Endothelial cell of umbilical vein (primary cell): ENCODE measurements around the gene PSKH1. TPM values are rescaled to one million over a fixed set of nuclear protein-coding genes. Genes with fewer than 3 reads are reported as not detected.

Experiments used
- BruUV-seq: library from RNA; stranded (reverse); fragments of 400-500 nt; replicated peaks from 2 replicates; lab custom pipeline; 2021; lab: Mats Ljungman, UMichigan
- CTCF ChIA-PET: fragments of 300-600, 350-600 bp; sonication (Branson Sonifier 250); formaldehyde crosslinking; loops from one replicate; lab custom pipeline; 2021; ENCODE audit warnings: antibody characterized with exemption, inconsistent platforms; lab: Charles Lee
- POLR2A ChIA-PET: fragments of 300-600, 350-600 bp; sonication (Branson Sonifier 250); formaldehyde crosslinking; loops from one replicate; lab custom pipeline; 2021; ENCODE audit warnings: antibody characterized with exemption, inconsistent platforms; lab: Charles Lee
- DNase-seq: peaks from one replicate; pipeline ENCODE4 v3.0.0-alpha.2; 2011; ENCODE audit warnings: low read depth, low spot score
- FAIRE-seq: peaks from 2 replicates; lab custom pipeline; 2011; peaks lifted over from hg19 to GRCh38; lab: Jason Lieb, UNC
- H2AFZ ChIP-seq: 2 replicates; pipeline ENCODE4 v1.6.0; 2012; ENCODE audit warnings: low read depth, low read length, control low read depth, inconsistent platforms
- H3K27ac ChIP-seq: 2 replicates; pipeline ENCODE4 v1.5.1; 2011; ENCODE audit warnings: low read depth, mild to moderate bottlenecking, control low read depth, low read length, moderate library complexity; ENCODE audit not compliant: insufficient read depth
- H3K27me3 ChIP-seq, 2 experiments: 2 replicates each; pipeline versions ENCODE4 v1.6.0 to v1.6.1; 2011; ENCODE audit warnings: low read length in 2 of 2, mixed read lengths in 1 of 2; ENCODE audit not compliant: control insufficient read depth in 2 of 2, insufficient read depth in 2 of 2
- H3K36me3 ChIP-seq, 2 experiments: 2 replicates in 1 of 2; 3 replicates in 1 of 2; pipeline ENCODE4 v1.5.1; 2011; ENCODE audit warnings: low read length in 2 of 2, mild to moderate bottlenecking in 1 of 2, moderate library complexity in 1 of 2; ENCODE audit not compliant: control insufficient read depth in 2 of 2, insufficient read depth in 2 of 2; ENCODE audit errors: extremely low read depth in 1 of 2
- H3K4me1 ChIP-seq: 3 replicates; pipeline ENCODE4 v1.5.1; 2011; ENCODE audit warnings: mild to moderate bottlenecking, low read length; ENCODE audit not compliant: control insufficient read depth, insufficient read depth; ENCODE audit errors: extremely low read depth
- H3K4me2 ChIP-seq: 2 replicates; pipeline ENCODE4 v1.6.1; 2011; ENCODE audit warnings: low read length, control low read depth, mixed read lengths; ENCODE audit not compliant: insufficient read depth
- H3K4me3 ChIP-seq, 3 experiments: fragments of 200-600 bp in 1 of 3; sonication (generic), shearing (Covaris generic) in 1 of 3; replicated peaks in 1 of 3; 2 replicates each; pipeline ENCODE4 v1.5.1; 2011 to 2016; ENCODE audit warnings: control low read depth in 3 of 3, low read length in 3 of 3, mild to moderate bottlenecking in 2 of 3, inconsistent platforms in 1 of 3, low read depth in 1 of 3, moderate library complexity in 1 of 3; ENCODE audit not compliant: insufficient read depth in 1 of 3
- H3K79me2 ChIP-seq: 2 replicates; pipeline ENCODE4 v1.6.0; 2012; ENCODE audit warnings: low read length, inconsistent platforms; ENCODE audit not compliant: control insufficient read depth, insufficient read depth
- H3K9ac ChIP-seq: replicated peaks from 2 replicates; pipeline ENCODE3; 2011; ENCODE audit warnings: low read length, control low read depth; ENCODE audit not compliant: insufficient read depth; ENCODE audit errors: extremely low read depth
- H3K9me1 ChIP-seq: replicated peaks from 3 replicates; pipeline ENCODE4 v1.6.0; 2011; ENCODE audit warnings: mild to moderate bottlenecking, low read length; ENCODE audit not compliant: control insufficient read depth, insufficient read depth; ENCODE audit errors: extremely low read depth
- H3K9me3 ChIP-seq: replicated peaks from 2 replicates; pipeline ENCODE4 v1.5.1; 2012; ENCODE audit warnings: low read length, inconsistent platforms; ENCODE audit not compliant: control insufficient read depth, insufficient read depth
- H4K20me1 ChIP-seq: replicated peaks from 2 replicates; pipeline ENCODE3; 2011; ENCODE audit warnings: mild to moderate bottlenecking, low read length; ENCODE audit not compliant: control insufficient read depth, insufficient read depth; ENCODE audit errors: extremely low read depth
- CTCF ChIP-seq, 2 donors: IDR thresholded peaks; 1 replicate in 1 of 2; 2 replicates in 1 of 2; pipeline ENCODE4 v1.5.1; 2011; ENCODE audit warnings: low read length in 2 of 2, mild to moderate bottlenecking in 2 of 2, moderate library complexity in 2 of 2, control low read depth in 1 of 2, inconsistent platforms in 1 of 2, low read depth in 1 of 2; ENCODE audit not compliant: insufficient read depth in 1 of 2; ENCODE audit errors: extremely low read depth in 1 of 2
- EZH2 ChIP-seq: IDR thresholded peaks from 2 replicates; pipeline ENCODE4 v1.6.1; 2012; ENCODE audit warnings: borderline replicate concordance, low read depth, mild to moderate bottlenecking, moderate library complexity, low read length, inconsistent platforms; ENCODE audit not compliant: severe bottlenecking
- FOS ChIP-seq: IDR thresholded peaks from 2 replicates; pipeline ENCODE4 v1.6.1; 2011; ENCODE audit warnings: mild to moderate bottlenecking, low read length, moderate library complexity, borderline replicate concordance; ENCODE audit not compliant: insufficient read depth
- GATA2 ChIP-seq: IDR thresholded peaks from 2 replicates; pipeline ENCODE4 v1.7.0; 2011; ENCODE audit warnings: low read depth, mild to moderate bottlenecking, moderate library complexity, mixed read lengths, low read length; ENCODE audit not compliant: insufficient read length, insufficient read depth
- JUN ChIP-seq: IDR thresholded peaks from 2 replicates; pipeline ENCODE4 v1.6.1; 2011; ENCODE audit warnings: borderline replicate concordance, low read depth; ENCODE audit not compliant: insufficient read length, insufficient read depth
- MYC ChIP-seq: IDR thresholded peaks from one replicate; pipeline ENCODE4 v1.6.1; 2011; ENCODE audit warnings: mild to moderate bottlenecking, low read depth, low read length
- POLR2A ChIP-seq: IDR thresholded peaks from 2 replicates; pipeline ENCODE4 v1.6.1; 2012; ENCODE audit warnings: low read depth, mild to moderate bottlenecking, control low read depth, low read length
- POLR2AphosphoS5 ChIP-seq: IDR thresholded peaks from 2 replicates; pipeline ENCODE4 v1.6.1; 2012; ENCODE audit warnings: low read depth, mild to moderate bottlenecking, control low read depth, low read length, moderate library complexity; ENCODE audit not compliant: insufficient read depth
- dilution Hi-C: fragments of 300-500 bp; cut with MboI; formaldehyde crosslinking; loops from one replicate; pipeline ENCODE4 v1.15.0; 2019; ENCODE audit warnings: low sequenced_read_pairs; ENCODE audit not compliant: extremely low pct_ligation_motif_present
- intact Hi-C: fragments of 100-400 bp; cut with micrococcal nuclease; formaldehyde crosslinking; loops from one replicate; pipeline ENCODE4 v1.10.0; 2022
- polyA plus RNA-seq, 4 experiments: library from polyadenylated mRNA; depleted of rRNA in 3 of 4; stranded (reverse) in 3 of 4; unstranded in 1 of 4; fragments of >200 nt; gene quantifications; 2 replicates each; pipeline versions ENCODE4 v1.2.1 to v1.2.3, GENCODE V29; 2011 to 2012; ENCODE audit warnings: missing spikeins in 1 of 4
- total RNA-seq: library from RNA; stranded (reverse); gene quantifications from 2 replicates; pipeline ENCODE4 v1.2.3, GENCODE V29; 2021
- TF ChIP-seq, protein P1 (sequence below): IDR thresholded peaks from 2 replicates; pipeline ENCODE4 v1.6.1; 2011; ENCODE audit not compliant: insufficient read depth, insufficient read length

Gene PSKH1
- total and polyA plus RNA-seq, 2 donors (not counting 3 experiments of a cell fraction or from before 2014, with no cell fraction given), result 25.9 to 42.6 TPM

- H3K27ac ChIP-seq, result no peak overlapping the region
- H4K20me1 ChIP-seq, result no peaks in the 10 kb centered on the region
- dilution Hi-C loops, result no loop called here
- H3K4me3 ChIP-seq, result no peak overlapping the region
- peaks cover 0 to 2% of the 10 kb centered on the region in 2 experiments for H3K36me3 ChIP-seq
- TF ChIP-seq MYC (no peak), GATA2 (no peak), CTCF (IDR thresholded peaks at IDR 0.05; ENCODE audit: extremely low read depth in 1 of 2, insufficient read depth in 1 of 2, low read depth in 1 of 2, low read length in 2 of 2) (no peak), JUN (no peak), POLR2A (no peak), FOS (no peak), POLR2AphosphoS5 (no peak), EZH2 (no peak)
- TF ChIP-seq, protein P1, sequence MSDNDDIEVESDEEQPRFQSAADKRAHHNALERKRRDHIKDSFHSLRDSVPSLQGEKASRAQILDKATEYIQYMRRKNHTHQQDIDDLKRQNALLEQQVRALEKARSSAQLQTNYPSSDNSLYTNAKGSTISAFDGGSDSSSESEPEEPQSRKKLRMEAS, result no peak
- peaks cover 21% of the 10 kb centered on the region for H3K4me1 ChIP-seq
- H3K79me2 ChIP-seq, result peaks cover 31% of the 10 kb centered on the region
- no peak overlapping the region for H3K9ac ChIP-seq
- no peaks in the 10 kb centered on the region for H3K27me3 ChIP-seq
- no peak overlapping the region for H3K4me2 ChIP-seq
- FAIRE-seq, result no peak
- H2AFZ ChIP-seq, result no peak overlapping the region
- no peaks in the 10 kb centered on the region for H3K9me3 ChIP-seq
- ChIA-PET POLR2A (no interaction called here), CTCF (interaction anchor here (0.5 to 2.3 kb wide), 9 partner anchors 8 to 572 kb away, joined by 3 to 14 read pairs (median 5); partner anchors contain the start of gene NRN1L)
- peak; percentile 95 for DNase-seq
- no peaks in the 10 kb centered on the region for H3K9me1 ChIP-seq
- intact Hi-C loops, result no loop called here
- BruUV-seq, result no TSS peak
Measured at GRCh38 chr16:67897231-67897630, 4.2 kb downstream of the PSKH1 start.
